ENCODE measurements around the gene BICD1. TPM values are rescaled to one million over a fixed set of nuclear protein-coding genes. Genes with fewer than 3 reads are reported as not detected.
A peak's percentile ranks its signal among the peaks of the same experiment; 100 is the strongest.

Gene BICD1
- total and polyA plus RNA-seq, 2 of the 13 experiments (the other 11 are each of a cell fraction or from before 2014, with no cell fraction given) = 4.5 to 5.2 TPM

GRCh38 chr12:32413412-32413811 is 306.8 kb downstream of the BICD1 start:
- in situ Hi-C loops (cut with HindIII; ENCODE audit: extremely low pct_ligation_motif_present, low pct_unique_long_range_greater_than_20kb) = no loop called here
- no peak overlapping the region for H3K4me3 ChIP-seq (replicated peaks in 1 of 3; ENCODE audit: insufficient read depth in 1 of 3, low read depth in 2 of 3, low read length in 3 of 3)
- no peak overlapping the region for H3K9ac ChIP-seq (ENCODE audit: insufficient read depth, low read depth, low read length)
- ATAC-seq (peak; percentile 38; the same call in 1 of the 3 replicates), DNase-seq (ENCODE audit: low spot score) (no peak), FAIRE-seq (no peak)
- ChIA-PET POLR2A (no interaction called here), CTCF (ENCODE audit: low intra/inter-chr PET ratio, low total read pairs) (no interaction called here)
- H3K4me2 ChIP-seq (ENCODE audit: low read depth, low read length) = no peak overlapping the region
- H3K79me2 ChIP-seq (ENCODE audit: insufficient read depth, low read length) = no peaks in the 10 kb centered on the region
- no peak overlapping the region for H3K27ac ChIP-seq (ENCODE audit: extremely low read length, insufficient read depth, low read length)
- intact Hi-C loops (cut with micrococcal nuclease; ENCODE audit: unreplicated experiment) = no loop called here
- no TSS peak for BruUV-seq (replicated peaks)
- H3K4me1 ChIP-seq (ENCODE audit: insufficient read depth, low read length) = peaks cover 8% of the 10 kb centered on the region; the same call in 1 of the 2 replicates
- no peaks in the 10 kb centered on the region for H3K27me3 ChIP-seq (ENCODE audit: control insufficient read depth in 1 of 2, insufficient read depth in 2 of 2, low read length in 2 of 2)
- no peaks in the 10 kb centered on the region for H3K9me3 ChIP-seq (ENCODE audit: low read length)
- no peaks in the 10 kb centered on the region for H4K20me1 ChIP-seq (ENCODE audit: insufficient read depth, low read length)
- no peaks in the 10 kb centered on the region for H3K36me3 ChIP-seq (replicated peaks in 1 of 2; ENCODE audit: control insufficient read depth in 1 of 2, insufficient read depth in 2 of 2, low read length in 2 of 2)
- H2AFZ ChIP-seq (ENCODE audit: low read length) = no peak overlapping the region
- 55% methylated on average over 3 of the region's 3 CpGs for WGBS (ENCODE audit: low lambda C conversion rate)
- TF ChIP-seq ZNF142 (CRISPR knock-in tag; IDR thresholded peaks at IDR 0.05) (no peak), AHDC1 (CRISPR knock-in tag; IDR thresholded peaks at IDR 0.05; ENCODE audit: borderline replicate concordance) (no peak), PBX3 (CRISPR knock-in tag; IDR thresholded peaks at IDR 0.05; ENCODE audit: borderline replicate concordance) (no peak), ZBTB38 (CRISPR knock-in tag; IDR thresholded peaks at IDR 0.05) (no peak), ZNF362 (CRISPR knock-in tag; IDR thresholded peaks at IDR 0.05; ENCODE audit: borderline replicate concordance) (no peak)

Measured in HepG2 (cell line).